Epithelial cell of proximal tubule (primary cell): Measurements from ENCODE around the gene PDZD2. TPM values are rescaled to one million over a fixed set of nuclear protein-coding genes. Genes with fewer than 3 reads are reported as not detected.

Experiments
- DNase-seq: peaks from one replicate; pipeline ENCODE4 v3.0.0-alpha.2; 2011; ENCODE audit warnings: low read depth
- H3K4me3 ChIP-seq: 2 replicates; pipeline ENCODE4 v1.5.1; 2011; ENCODE audit warnings: low read depth, mild to moderate bottlenecking, low read length
- CTCF ChIP-seq: conservative IDR thresholded peaks from 2 replicates; pipeline ENCODE4 v1.5.1; 2012; ENCODE audit warnings: low read depth, mild to moderate bottlenecking, low read length
- total RNA-seq: library from RNA; depleted of rRNA; stranded (reverse); fragments of >200 nt; gene quantifications from 2 replicates; pipeline ENCODE4 v1.2.3, GENCODE V29; 2015

Gene PDZD2
- total RNA-seq, 1 donor from 2014 or later: 8.4 TPM

DNA sequence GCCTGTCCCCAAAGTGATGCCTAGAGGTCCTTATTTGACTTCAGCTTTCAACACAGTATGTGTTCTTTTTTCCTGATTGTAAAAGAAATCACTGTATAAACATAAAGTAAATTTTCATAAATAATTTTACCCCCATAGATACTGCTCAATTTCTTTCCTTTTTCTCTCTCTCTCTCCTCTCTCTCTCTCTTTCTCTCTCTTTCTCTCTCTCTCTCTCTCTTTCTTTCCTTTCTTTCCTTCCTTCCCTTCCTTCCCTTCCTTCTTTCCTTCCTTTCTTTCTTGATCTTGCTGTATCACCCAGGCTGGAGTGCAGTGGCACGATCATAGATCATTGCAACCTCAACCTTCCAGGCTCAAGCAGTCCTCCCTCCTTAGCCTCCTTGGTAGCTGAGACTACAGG, 64.8 kb downstream of the PDZD2 start:
- TF ChIP-seq CTCF: no peak
- DNase-seq: no peak
- no peak overlapping the region for H3K4me3 ChIP-seq

DNA sequence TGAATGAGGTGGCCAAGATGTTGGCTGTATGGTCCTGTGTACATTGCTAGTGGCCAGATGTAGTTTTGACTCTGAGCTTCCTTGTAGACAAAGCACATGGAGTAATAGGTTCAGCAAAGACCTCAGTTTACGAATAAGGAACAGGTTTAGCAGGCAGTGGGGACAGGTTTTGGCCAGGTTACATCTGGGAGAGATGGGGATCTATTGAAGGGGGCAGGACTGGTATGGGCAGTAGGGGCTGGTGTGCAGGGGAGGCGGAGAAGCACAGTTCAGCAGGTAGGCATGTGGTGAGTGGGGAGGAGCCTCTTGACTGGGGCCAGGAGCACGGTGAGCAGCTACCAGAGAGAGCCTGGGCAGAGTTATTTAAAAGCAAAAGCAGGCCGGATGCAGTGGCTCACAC, 67.3 kb downstream of the PDZD2 start:
- H3K4me3 ChIP-seq: no peak overlapping the region
- TF ChIP-seq CTCF: no peak
- no peak for DNase-seq

GRCh38 chr5:31707329-31707728, 68.4 kb downstream of the PDZD2 start:
- H3K4me3 ChIP-seq: no peak overlapping the region
- TF ChIP-seq CTCF: no peak
- no peak for DNase-seq

DNA sequence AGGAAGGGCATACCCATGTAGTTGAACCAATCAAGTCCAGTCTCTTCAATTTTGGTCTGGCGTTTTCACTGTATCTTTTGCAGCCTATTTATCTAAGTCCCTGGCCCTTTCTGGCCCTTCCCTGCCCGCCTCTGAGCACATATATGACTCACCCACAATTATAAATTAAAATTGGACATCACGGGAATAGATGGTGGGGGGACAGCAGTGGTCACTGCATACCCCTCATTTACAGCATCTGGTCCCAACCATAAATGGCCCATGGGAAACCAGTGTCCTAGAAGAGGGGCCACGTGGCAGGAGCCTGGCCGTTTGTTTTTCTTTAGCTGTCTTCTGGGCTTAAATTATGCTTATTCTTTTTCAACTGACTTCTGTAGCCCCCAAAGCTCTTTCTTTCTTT, 69.2 kb downstream of the PDZD2 start:
- DNase-seq: no peak
- H3K4me3 ChIP-seq: no peak overlapping the region
- no peak for TF ChIP-seq CTCF

GRCh38 chr5:31711363-31711762, 72.4 kb downstream of the PDZD2 start:
- TF ChIP-seq CTCF: no peak
- H3K4me3 ChIP-seq: no peak overlapping the region
- DNase-seq: no peak

- H3K4me3 ChIP-seq: no peak overlapping the region
- DNase-seq: no peak
- no peak for TF ChIP-seq CTCF
Measured at GRCh38 chr5:31711935-31712592, 73.1 kb downstream of the PDZD2 start.

DNA sequence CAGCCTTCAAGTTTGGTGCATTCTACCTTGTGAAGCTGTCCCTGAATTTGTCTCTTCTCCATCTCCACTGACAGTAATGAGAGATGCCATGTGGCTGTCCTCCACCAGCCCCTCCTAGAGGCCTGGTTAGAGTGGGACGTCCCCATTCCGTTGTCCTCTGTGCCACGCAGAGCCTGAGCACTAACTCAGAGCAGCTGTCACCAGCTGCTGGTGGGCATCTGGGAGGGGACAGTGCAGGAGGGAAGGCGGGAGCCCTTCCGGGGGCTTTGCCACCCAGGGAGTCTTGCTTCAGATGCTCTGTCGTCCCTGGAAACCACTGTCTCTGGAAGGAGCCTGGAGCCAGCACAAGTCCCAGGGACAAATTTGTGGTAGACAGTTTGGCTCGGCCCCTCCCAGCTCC, 78.6 kb downstream of the PDZD2 start:
- no peak overlapping the region for H3K4me3 ChIP-seq
- no peak for DNase-seq
- no peak for TF ChIP-seq CTCF
